Camera-type eye (tissue), 1 donor: ENCODE data around the gene SMTNL2. TPM values are rescaled to one million over a fixed set of nuclear protein-coding genes. Genes with fewer than 3 reads are reported as not detected.

Source experiments
- total RNA-seq: library from RNA; depleted of rRNA; stranded (reverse); fragments of >200 nt; gene quantifications from one replicate; pipeline ENCODE4 v1.2.3, GENCODE V29; 2014

Gene SMTNL2
- total RNA-seq: 17.4 TPM

GRCh38 chr17:4584101-4584916, at the start of gene SMTNL2:
TSS of gene SMTNL2 (plus strand) at chr17:4584529. CDS start at chr17:4584606, 77 bp downstream.

GRCh38 chr17:4554997-4555799, 29.1 kb upstream of the SMTNL2 start, which contains the start of gene MYBBP1A:
TSS of gene MYBBP1A (minus strand) at chr17:4555384. CDS start at chr17:4555324, 60 bp downstream.

GRCh38 chr17:4560421-4560820, 23.9 kb upstream of the SMTNL2 start, which contains the start of gene GGT6:
TSS of gene GGT6 (minus strand) at chr17:4560577. CDS start at chr17:4560521, 56 bp downstream.

GRCh38 chr17:4641297-4642195, 57.2 kb downstream of the SMTNL2 start, which contains the start of gene ALOX15:
TSS of gene ALOX15 (minus strand) at chr17:4641678. CDS start at chr17:4641651, 27 bp downstream.

Other genes starting within 250 kb of the SMTNL2 start
- gene UBE2G1, start 217.9 kb upstream of the SMTNL2 start, total RNA-seq: 51.8 TPM
- 0.49 TPM for gene SPNS3, start 150.6 kb upstream of the SMTNL2 start, total RNA-seq
- gene SPNS2, start 85.6 kb upstream of the SMTNL2 start, total RNA-seq: 22.5 TPM
- gene MYBBP1A, start 29.1 kb upstream of the SMTNL2 start, total RNA-seq: 34.9 TPM
- 6.9 TPM for gene GGT6, start 24.0 kb upstream of the SMTNL2 start, total RNA-seq
- gene ALOX15, start 57.1 kb downstream of the SMTNL2 start, total RNA-seq: 2.9 TPM
- 53.7 TPM for gene PELP1, start 119.6 kb downstream of the SMTNL2 start, total RNA-seq
- 18.0 TPM for gene ARRB2, start 126.1 kb downstream of the SMTNL2 start, total RNA-seq
- gene MED11, start 146.9 kb downstream of the SMTNL2 start, total RNA-seq: 14.5 TPM
- 0.27 TPM for gene ZMYND15, start 155.3 kb downstream of the SMTNL2 start, total RNA-seq
- 9.7 TPM for gene CXCL16, start 155.4 kb downstream of the SMTNL2 start, total RNA-seq
- gene TM4SF5, start 187.4 kb downstream of the SMTNL2 start, total RNA-seq: not detected
- gene VMO1, start 201.8 kb downstream of the SMTNL2 start, total RNA-seq: 2.3 TPM
- not detected for gene GLTPD2, start 204.4 kb downstream of the SMTNL2 start, total RNA-seq
- 76.9 TPM for gene PSMB6, start 211.6 kb downstream of the SMTNL2 start, total RNA-seq
- 24.4 TPM for gene PLD2, start 222.6 kb downstream of the SMTNL2 start, total RNA-seq
- 76.7 TPM for gene MINK1, start 248.8 kb downstream of the SMTNL2 start, total RNA-seq